A549 treated with GW870086 at 1 μM for 4 hours (cell line): ENCODE measurements around the gene NR2E3. TPM values are rescaled to one million over a fixed set of nuclear protein-coding genes. Genes with fewer than 3 reads are reported as not detected.

ENCODE experiments used
- total RNA-seq: library from RNA; stranded (reverse); fragments of 200-300 nt; extraction: Qiagen RNA extraction; gene quantifications from 5 replicates; pipeline ENCODE4 v1.2.3, GENCODE V29; 2022; ENCODE audit warnings: low read depth

Gene NR2E3
- total RNA-seq = 0.12 to 0.59 TPM (median 0.22 TPM) in 4 of 5 replicates, not detected in the other

GRCh38 chr15:71810256-71811035 lies at the start of gene NR2E3:
NR2E3 (plus strand) TSS chr15:71810554; CDS start chr15:71810744, 190 bp downstream.

